Mesenchymal stem cell (in vitro differentiated cells and primary cell): ENCODE data around the gene NOS3.

ENCODE experiments used
- DNase-seq: peaks from one replicate; pipeline ENCODE4 v3.0.0-alpha.2; 2013
- H2AFZ ChIP-seq: one replicate; pipeline ENCODE4 v1.6.1; 2013; ENCODE audit warnings: low read depth, mild to moderate bottlenecking, control low read depth, inconsistent platforms, low read length, moderate library complexity
- H2AK5ac ChIP-seq: 2 replicates; pipeline ENCODE4 v1.6.1; 2013; ENCODE audit warnings: low read length, moderate library complexity, mild to moderate bottlenecking, inconsistent platforms; ENCODE audit not compliant: severe bottlenecking
- H2BK120ac ChIP-seq: one replicate; pipeline ENCODE4 v1.6.1; 2013; ENCODE audit warnings: low read depth, mild to moderate bottlenecking, inconsistent platforms, low read length, moderate library complexity
- H2BK12ac ChIP-seq, 2 experiments: one replicate each; pipeline ENCODE4 v1.6.1; 2013; ENCODE audit warnings: inconsistent platforms in 2 of 2, low read length in 2 of 2, mild to moderate bottlenecking in 2 of 2, moderate library complexity in 2 of 2, control low read depth in 1 of 2
- H2BK15ac ChIP-seq: one replicate; pipeline ENCODE4 v1.6.1; 2013; ENCODE audit warnings: mild to moderate bottlenecking, low read depth, inconsistent platforms; ENCODE audit not compliant: poor library complexity, severe bottlenecking
- H2BK5ac ChIP-seq: 2 replicates; pipeline ENCODE4 v1.6.1; 2013; ENCODE audit warnings: low read depth, mild to moderate bottlenecking, low read length, control low read depth, inconsistent platforms; ENCODE audit not compliant: poor library complexity, severe bottlenecking
- H3K14ac ChIP-seq, 2 experiments: one replicate each; pipeline ENCODE4 v1.6.1; 2013; ENCODE audit warnings: inconsistent platforms in 2 of 2, low read length in 2 of 2, control low read depth in 1 of 2, mild to moderate bottlenecking in 1 of 2, moderate library complexity in 1 of 2
- H3K18ac ChIP-seq, 2 experiments: one replicate each; pipeline ENCODE4 v1.6.1; 2013; ENCODE audit warnings: inconsistent platforms in 2 of 2, low read length in 2 of 2, control low read depth in 1 of 2, low read depth in 1 of 2, mild to moderate bottlenecking in 1 of 2
- H3K23ac ChIP-seq, 2 experiments: one replicate each; pipeline ENCODE4 v1.6.1; 2013; ENCODE audit warnings: inconsistent platforms in 2 of 2, low read length in 2 of 2, mild to moderate bottlenecking in 2 of 2, moderate library complexity in 2 of 2, control low read depth in 1 of 2
- H3K27ac ChIP-seq: 2 replicates; pipeline ENCODE4 v1.5.1; 2013; ENCODE audit warnings: mild to moderate bottlenecking, moderate library complexity, low read length, control low read depth, inconsistent platforms; ENCODE audit not compliant: poor library complexity, severe bottlenecking
- H3K27me3 ChIP-seq, 2 experiments: 2 replicates each; pipeline versions ENCODE4 v1.6.1 to v1.7.0; 2013; ENCODE audit warnings: low read length in 2 of 2, mild to moderate bottlenecking in 2 of 2, moderate library complexity in 2 of 2, control low read depth in 1 of 2, inconsistent platforms in 1 of 2; ENCODE audit not compliant: control insufficient read depth in 1 of 2, insufficient read depth in 1 of 2
- H3K36me3 ChIP-seq, 2 experiments: 2 replicates each; pipeline versions ENCODE4 v1.6.1 to v1.7.0; 2013; ENCODE audit warnings: low read length in 2 of 2, control low read depth in 1 of 2, inconsistent platforms in 1 of 2, low read depth in 1 of 2, mild to moderate bottlenecking in 1 of 2; ENCODE audit not compliant: insufficient read depth in 2 of 2, control insufficient read depth in 1 of 2
- H3K4ac ChIP-seq, 2 experiments: one replicate each; pipeline ENCODE4 v1.6.1; 2013; ENCODE audit warnings: inconsistent platforms in 2 of 2, low read length in 2 of 2, mild to moderate bottlenecking in 2 of 2, moderate library complexity in 2 of 2, control low read depth in 1 of 2, low read depth in 1 of 2
- H3K4me1 ChIP-seq: 2 replicates; pipeline ENCODE4 v1.6.1; 2013; ENCODE audit warnings: low read depth, low read length, control low read depth; ENCODE audit not compliant: control insufficient read depth, insufficient read depth
- H3K4me2 ChIP-seq: 2 replicates; pipeline ENCODE4 v1.6.1; 2013; ENCODE audit warnings: low read length, mild to moderate bottlenecking, inconsistent platforms; ENCODE audit not compliant: poor library complexity, severe bottlenecking
- H3K4me3 ChIP-seq, 2 experiments: 2 replicates each; pipeline versions ENCODE4 v1.5.1 to v1.7.0; 2013; ENCODE audit warnings: low read length in 2 of 2, mild to moderate bottlenecking in 2 of 2, control low read depth in 1 of 2, low read depth in 1 of 2; ENCODE audit not compliant: insufficient read depth in 1 of 2
- H3K79me1 ChIP-seq: replicated peaks from 2 replicates; pipeline ENCODE4 v1.6.1; 2013; ENCODE audit warnings: mild to moderate bottlenecking, control low read depth, low read length, inconsistent platforms; ENCODE audit not compliant: poor library complexity, severe bottlenecking
- H3K9ac ChIP-seq: 2 replicates; pipeline ENCODE4 v1.7.0; 2013; ENCODE audit warnings: mild to moderate bottlenecking, low read length, moderate library complexity
- H3K9me3 ChIP-seq: 2 replicates; pipeline ENCODE4 v1.7.0; 2013; ENCODE audit warnings: mild to moderate bottlenecking, low read length; ENCODE audit not compliant: control insufficient read depth
- H4K8ac ChIP-seq: one replicate; pipeline ENCODE4 v1.6.1; 2013; ENCODE audit warnings: inconsistent platforms, mild to moderate bottlenecking, low read length, moderate library complexity
- H4K91ac ChIP-seq: one replicate; pipeline ENCODE4 v1.6.1; 2013; ENCODE audit warnings: mild to moderate bottlenecking, low read length, inconsistent platforms
- WGBS: methylation state at CpG from one replicate; pipeline ENCODE4 v1.1.7; 2013; ENCODE audit warnings: mixed read lengths; 5-methylcytosine and 5-hydroxymethylcytosine counted together

Gene NOS3

GRCh38 chr7:150979713-150980390 is 11.0 kb upstream of the NOS3 start:
- Histone ChIP-seq H2BK5ac (no peak overlapping the region), H3K4ac (no peak overlapping the region), H2BK15ac (no peak overlapping the region), H3K14ac (no peak overlapping the region), H3K4me3 (no peak overlapping the region), H4K8ac (no peak overlapping the region), H2AFZ (no peak overlapping the region), H2AK5ac (no peak overlapping the region), H3K27ac (no peak overlapping the region), H4K91ac (no peak overlapping the region), H3K9ac (no peak overlapping the region), H3K79me1 (no peaks in the 10 kb centered on the region), H2BK120ac (no peak overlapping the region), H3K23ac (peak overlapping the region in 1 of 2 experiments; percentile 70), H3K9me3 (no peaks in the 10 kb centered on the region), H3K18ac (no peak overlapping the region), H3K36me3 (no peaks in the 10 kb centered on the region), H3K4me2 (no peak overlapping the region), H3K27me3 (peaks cover 84 to 90% of the 10 kb centered on the region in 2 experiments), H2BK12ac (no peak overlapping the region), H3K4me1 (peaks cover 19% of the 10 kb centered on the region)
- DNase-seq = no peak
- WGBS = 77% methylated on average over 7 of the region's 7 CpGs

GRCh38 chr7:150980663-150981062 is 10.2 kb upstream of the NOS3 start:
- Histone ChIP-seq H3K18ac (no peak overlapping the region), H3K4me1 (peaks cover 16% of the 10 kb centered on the region), H3K27me3 (peaks cover 80 to 82% of the 10 kb centered on the region in 2 experiments), H3K36me3 (no peaks in the 10 kb centered on the region), H2BK120ac (no peak overlapping the region), H4K91ac (no peak overlapping the region), H2BK12ac (no peak overlapping the region), H3K23ac (no peak overlapping the region), H3K79me1 (no peaks in the 10 kb centered on the region), H4K8ac (no peak overlapping the region), H2BK5ac (no peak overlapping the region), H3K27ac (no peak overlapping the region), H2AFZ (no peak overlapping the region), H3K4ac (no peak overlapping the region), H3K14ac (no peak overlapping the region), H3K9ac (no peak overlapping the region), H2AK5ac (no peak overlapping the region), H3K4me3 (no peak overlapping the region), H3K9me3 (no peaks in the 10 kb centered on the region), H3K4me2 (no peak overlapping the region), H2BK15ac (no peak overlapping the region)
- WGBS = 40% methylated on average over 2 of the region's 2 CpGs
- no peak for DNase-seq

- H3K23ac ChIP-seq = no peak overlapping the region
- no peak overlapping the region for H2BK120ac ChIP-seq
- H4K8ac ChIP-seq = no peak overlapping the region
- H3K18ac ChIP-seq = no peak overlapping the region
- H3K27me3 ChIP-seq = peaks cover 76 to 78% of the 10 kb centered on the region in 2 experiments
- H2BK5ac ChIP-seq = no peak overlapping the region
- no peak overlapping the region for H2AK5ac ChIP-seq
- no peak overlapping the region for H3K4ac ChIP-seq
- H3K36me3 ChIP-seq = no peaks in the 10 kb centered on the region
- H3K4me1 ChIP-seq = peaks cover 16% of the 10 kb centered on the region
- no peak overlapping the region for H3K27ac ChIP-seq
- no peak overlapping the region for H2BK12ac ChIP-seq
- DNase-seq = no peak
- no peak overlapping the region for H3K4me2 ChIP-seq
- no peak overlapping the region for H4K91ac ChIP-seq
- no peaks in the 10 kb centered on the region for H3K79me1 ChIP-seq
- no peak overlapping the region for H2AFZ ChIP-seq
- H3K9ac ChIP-seq = no peak overlapping the region
- H2BK15ac ChIP-seq = no peak overlapping the region
- no peak overlapping the region for H3K14ac ChIP-seq
- H3K4me3 ChIP-seq = no peak overlapping the region
- WGBS = 66% methylated on average over 6 of the region's 6 CpGs
- no peaks in the 10 kb centered on the region for H3K9me3 ChIP-seq
Measured at GRCh38 chr7:150981644-150982043, 9.2 kb upstream of the NOS3 start.

- Histone ChIP-seq H3K36me3 (no peaks in the 10 kb centered on the region), H2BK12ac (no peak overlapping the region), H2BK120ac (no peak overlapping the region), H3K9ac (no peak overlapping the region), H2BK5ac (no peak overlapping the region), H3K27me3 (peaks cover 73 to 77% of the 10 kb centered on the region in 2 experiments), H3K9me3 (no peaks in the 10 kb centered on the region), H3K27ac (no peak overlapping the region), H2AFZ (no peak overlapping the region), H4K8ac (no peak overlapping the region), H4K91ac (no peak overlapping the region), H3K4me3 (no peak overlapping the region), H2BK15ac (no peak overlapping the region), H3K23ac (no peak overlapping the region), H3K4ac (no peak overlapping the region), H3K4me1 (peaks cover 16% of the 10 kb centered on the region), H3K79me1 (no peaks in the 10 kb centered on the region), H2AK5ac (no peak overlapping the region), H3K18ac (no peak overlapping the region), H3K14ac (no peak overlapping the region), H3K4me2 (no peak overlapping the region)
- no peak for DNase-seq
- WGBS = 34% methylated on average over 2 of the region's 3 CpGs
Measured at GRCh38 chr7:150982351-150982750, 8.5 kb upstream of the NOS3 start.
